AG10803 (cell line): ENCODE measurements around the gene GRIK5.

Experiments used
- DNase-seq: peaks from one replicate; pipeline ENCODE4 v3.0.0; 2010; ENCODE audit warnings: low read depth
- H3K4me3 ChIP-seq: 2 replicates; pipeline ENCODE4 v1.5.1; 2011; ENCODE audit warnings: mild to moderate bottlenecking, low read length, control low read depth
- CTCF ChIP-seq: conservative IDR thresholded peaks from 2 replicates; pipeline ENCODE4 v1.5.1; 2011; ENCODE audit warnings: mild to moderate bottlenecking, low read length, control low read depth, inconsistent platforms

GRIK5 gene

GRCh38 chr19:42083537-42083936 is 13.5 kb upstream of the GRIK5 start:
- H3K4me3 ChIP-seq: no peak overlapping the region
- no peak for TF ChIP-seq CTCF

GRCh38 chr19:42081584-42082203 is 11.7 kb upstream of the GRIK5 start:
- H3K4me3 ChIP-seq: no peak overlapping the region
- DNase-seq: peak; percentile 64
- peak; percentile 76 for TF ChIP-seq CTCF

More at GRCh38 chr19:42083537-42083936, 13.5 kb upstream of the GRIK5 start:
- DNase-seq: no peak

GRCh38 chr19:42080764-42081375 is 10.9 kb upstream of the GRIK5 start:
- H3K4me3 ChIP-seq: no peak overlapping the region
- no peak for DNase-seq
- no peak for TF ChIP-seq CTCF

GRCh38 chr19:42079886-42080763 is 10.1 kb upstream of the GRIK5 start:
- H3K4me3 ChIP-seq: no peak overlapping the region
- no peak for DNase-seq
- no peak for TF ChIP-seq CTCF

- TF ChIP-seq CTCF: no peak
- DNase-seq: no peak
- H3K4me3 ChIP-seq: no peak overlapping the region
Measured at GRCh38 chr19:42079276-42079669, 9.3 kb upstream of the GRIK5 start.

- no peak overlapping the region for H3K4me3 ChIP-seq
- no peak for TF ChIP-seq CTCF
- DNase-seq: no peak
Measured at GRCh38 chr19:42078538-42079275, 8.7 kb upstream of the GRIK5 start.
